ENCODE data around the gene KLF8. TPM values are rescaled to one million over a fixed set of nuclear protein-coding genes. Genes with fewer than 3 reads are reported as not detected.

KLF8 gene
- total RNA-seq, 1 experiment from 2014 or later: 0.57 TPM

- intact Hi-C loops (cut with micrococcal nuclease; ENCODE audit: unreplicated experiment): no loop called here
- Histone ChIP-seq H3K4me3 (ENCODE audit: low read depth, low read length) (no peak overlapping the region), H3K36me3 (ENCODE audit: control insufficient read depth, insufficient read depth, low read length) (no peaks in the 10 kb centered on the region), H3K27me3 (replicated peaks; ENCODE audit: control insufficient read depth, insufficient read depth, low read length) (no peaks in the 10 kb centered on the region), H3K9me3 (no peaks in the 10 kb centered on the region), H3K4me1 (no peaks in the 10 kb centered on the region)
- ChIA-PET CTCF (no interaction called here), POLR2A (no interaction called here)
- TF ChIP-seq CTCF (IDR thresholded peaks at IDR 0.05; ENCODE audit: insufficient read depth in 1 of 2, low read depth in 1 of 2, low read length in 1 of 2, severe bottlenecking in 1 of 2, unreplicated experiment in 1 of 2): no peak
- H3K36me3 Mint-ChIP-seq (ENCODE audit: insufficient read depth, unreplicated experiment): no peaks in the 10 kb centered on the region
- H3K4me3 Mint-ChIP-seq (ENCODE audit: unreplicated experiment): no peak overlapping the region
- H3K4me1 Mint-ChIP-seq (ENCODE audit: low read depth, unreplicated experiment): no peaks in the 10 kb centered on the region
- H3K27me3 Mint-ChIP-seq (ENCODE audit: insufficient read depth, unreplicated experiment): no peaks in the 10 kb centered on the region
- H3K27ac Mint-ChIP-seq (ENCODE audit: unreplicated experiment): no peak overlapping the region
- no peaks in the 10 kb centered on the region for H3K9me3 Mint-ChIP-seq (ENCODE audit: unreplicated experiment)
- no peak for DNase-seq
- BruUV-seq (replicated peaks): no TSS peak
These were observed 81.2 kb downstream of the KLF8 start for GRCh38 chrX:56313308-56313707.

GRCh38 chrX:56314334-56314733, 82.2 kb downstream of the KLF8 start:
- H3K27me3 ChIP-seq (replicated peaks; ENCODE audit: control insufficient read depth, insufficient read depth, low read length): no peaks in the 10 kb centered on the region
- Mint-ChIP-seq H3K9me3 (ENCODE audit: unreplicated experiment) (no peaks in the 10 kb centered on the region), H3K4me1 (ENCODE audit: low read depth, unreplicated experiment) (no peaks in the 10 kb centered on the region), H3K4me3 (ENCODE audit: unreplicated experiment) (no peak overlapping the region), H3K27me3 (ENCODE audit: insufficient read depth, unreplicated experiment) (no peaks in the 10 kb centered on the region), H3K27ac (ENCODE audit: unreplicated experiment) (no peak overlapping the region), H3K36me3 (ENCODE audit: insufficient read depth, unreplicated experiment) (no peaks in the 10 kb centered on the region)
- no peak for TF ChIP-seq CTCF (IDR thresholded peaks at IDR 0.05; ENCODE audit: insufficient read depth in 1 of 2, low read depth in 1 of 2, low read length in 1 of 2, severe bottlenecking in 1 of 2, unreplicated experiment in 1 of 2)
- ChIA-PET POLR2A (no interaction called here), CTCF (no interaction called here)
- BruUV-seq (replicated peaks): no TSS peak
- H3K4me1 ChIP-seq: no peaks in the 10 kb centered on the region
- DNase-seq: no peak
- no peaks in the 10 kb centered on the region for H3K36me3 ChIP-seq (ENCODE audit: control insufficient read depth, insufficient read depth, low read length)
- H3K9me3 ChIP-seq: no peaks in the 10 kb centered on the region
- no peak overlapping the region for H3K4me3 ChIP-seq (ENCODE audit: low read depth, low read length)
- intact Hi-C loops (cut with micrococcal nuclease; ENCODE audit: unreplicated experiment): no loop called here

- no peaks in the 10 kb centered on the region for H3K4me1 Mint-ChIP-seq (ENCODE audit: low read depth, unreplicated experiment)
- ChIA-PET CTCF (no interaction called here), POLR2A (no interaction called here)
- no peak for DNase-seq
- H3K27me3 ChIP-seq (replicated peaks; ENCODE audit: control insufficient read depth, insufficient read depth, low read length): no peaks in the 10 kb centered on the region
- H3K27ac Mint-ChIP-seq (ENCODE audit: unreplicated experiment): no peak overlapping the region
- H3K9me3 Mint-ChIP-seq (ENCODE audit: unreplicated experiment): no peaks in the 10 kb centered on the region
- TF ChIP-seq CTCF (IDR thresholded peaks at IDR 0.05; ENCODE audit: insufficient read depth in 1 of 2, low read depth in 1 of 2, low read length in 1 of 2, severe bottlenecking in 1 of 2, unreplicated experiment in 1 of 2): no peak
- intact Hi-C loops (cut with micrococcal nuclease; ENCODE audit: unreplicated experiment): no loop called here
- no peaks in the 10 kb centered on the region for H3K4me1 ChIP-seq
- H3K4me3 Mint-ChIP-seq (ENCODE audit: unreplicated experiment): no peak overlapping the region
- no peak overlapping the region for H3K4me3 ChIP-seq (ENCODE audit: low read depth, low read length)
- no peaks in the 10 kb centered on the region for H3K9me3 ChIP-seq
- BruUV-seq (replicated peaks): no TSS peak
- no peaks in the 10 kb centered on the region for H3K27me3 Mint-ChIP-seq (ENCODE audit: insufficient read depth, unreplicated experiment)
- H3K36me3 ChIP-seq (ENCODE audit: control insufficient read depth, insufficient read depth, low read length): no peaks in the 10 kb centered on the region
- no peaks in the 10 kb centered on the region for H3K36me3 Mint-ChIP-seq (ENCODE audit: insufficient read depth, unreplicated experiment)
These were observed 85.9 kb downstream of the KLF8 start for GRCh38 chrX:56318076-56318475.

Data from Caco-2 (cell line).